ENCODE data around the gene STK24.

DNA sequence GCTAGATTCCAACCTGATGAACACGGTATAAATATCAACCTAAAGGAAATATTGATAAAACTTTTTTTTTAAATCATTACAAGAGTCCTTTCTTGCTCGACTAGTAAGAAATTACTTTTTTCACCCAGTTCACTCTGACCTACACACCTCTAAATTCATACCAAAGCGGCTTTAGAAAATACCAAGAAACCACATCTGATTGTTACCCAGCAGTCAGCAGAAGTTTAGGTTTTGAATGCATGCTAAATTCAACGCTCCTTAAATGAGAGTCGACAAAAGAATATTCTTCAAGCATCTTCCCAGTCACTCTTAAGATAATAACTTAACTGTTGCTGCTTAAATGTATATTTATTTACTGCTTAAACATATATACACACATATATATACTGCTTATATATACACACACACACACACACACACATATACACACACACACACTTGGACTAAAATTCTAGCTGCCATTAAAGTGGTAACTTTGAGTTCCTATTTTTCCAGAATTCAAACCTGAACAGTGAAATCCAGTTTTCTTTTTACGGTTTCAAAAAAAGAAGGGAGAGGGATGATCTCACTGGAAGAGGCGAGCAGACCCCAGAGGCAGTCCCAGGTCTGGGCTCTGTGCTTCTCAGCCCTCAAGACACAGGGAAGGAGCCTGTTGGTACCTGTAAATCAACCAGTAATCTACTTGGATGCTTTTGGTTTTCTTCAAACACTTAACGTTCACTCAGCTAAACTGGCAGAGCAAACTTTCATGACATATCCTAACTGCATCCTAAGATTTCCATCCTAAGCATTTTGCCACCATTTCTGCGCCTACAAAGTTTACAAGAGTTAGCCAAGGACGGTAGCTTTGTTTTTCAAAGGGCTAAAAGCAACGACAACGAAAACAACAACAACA is 1.7 kb downstream of the STK24 start:
- TF ChIP-seq CTCF (IDR thresholded peaks at IDR 0.05) (no peak), ZFX (IDR thresholded peaks at IDR 0.05; ENCODE audit: borderline replicate concordance) (no peak)
